Hypothalamus (tissue), 51 donors: ENCODE data around the gene EZH1.

Source experiments
- DNase-seq, 51 donors: peaks; one replicate each; lab custom pipeline; 2025; lab: John Stamatoyannopoulos, UW

EZH1 gene

DNA sequence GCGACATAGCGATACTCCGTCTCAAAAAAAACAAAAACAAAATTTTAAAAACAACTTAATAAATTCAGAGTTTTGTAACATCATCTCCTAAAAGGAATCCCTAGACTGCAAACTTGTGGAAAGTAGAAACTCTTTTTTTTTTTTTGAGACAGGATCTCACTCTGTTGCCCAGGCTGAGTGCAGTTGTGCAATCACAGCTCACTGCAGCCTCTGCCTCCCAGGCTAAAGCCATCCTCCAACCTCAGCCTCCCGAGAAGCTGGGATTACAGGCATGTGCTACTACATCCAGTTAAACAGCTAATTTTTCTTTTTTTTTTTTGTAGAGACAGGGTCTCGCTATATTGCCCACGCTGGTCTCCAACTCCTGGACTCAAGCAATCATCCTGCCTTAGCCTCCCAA is 19.7 kb downstream of the EZH1 start:
- no peak for DNase-seq

DNA sequence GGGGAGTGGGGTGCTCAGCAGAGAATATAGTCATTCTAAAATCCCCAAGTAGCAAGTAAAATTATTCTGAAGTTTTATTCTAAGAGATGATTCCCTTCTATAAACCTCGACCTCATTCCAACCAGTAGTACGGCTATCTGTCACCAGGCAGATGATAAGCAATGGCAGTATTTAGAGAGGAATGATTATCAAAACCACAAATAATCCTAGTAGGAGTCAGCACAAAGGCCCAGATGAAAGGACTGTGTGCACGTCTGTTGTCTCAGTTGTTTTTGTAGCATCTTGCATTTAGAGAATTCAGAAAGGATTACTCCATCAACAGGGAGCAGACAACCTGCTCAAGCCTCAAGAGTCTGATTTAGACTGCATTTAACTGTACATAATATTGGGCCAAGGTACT is 21.2 kb downstream of the EZH1 start:
- no peak for DNase-seq

GRCh38 chr17:42720996-42721583 is 23.8 kb downstream of the EZH1 start:
- DNase-seq = peak in 11 of 51 donors; percentile 8 to 72 (median 21)

DNA sequence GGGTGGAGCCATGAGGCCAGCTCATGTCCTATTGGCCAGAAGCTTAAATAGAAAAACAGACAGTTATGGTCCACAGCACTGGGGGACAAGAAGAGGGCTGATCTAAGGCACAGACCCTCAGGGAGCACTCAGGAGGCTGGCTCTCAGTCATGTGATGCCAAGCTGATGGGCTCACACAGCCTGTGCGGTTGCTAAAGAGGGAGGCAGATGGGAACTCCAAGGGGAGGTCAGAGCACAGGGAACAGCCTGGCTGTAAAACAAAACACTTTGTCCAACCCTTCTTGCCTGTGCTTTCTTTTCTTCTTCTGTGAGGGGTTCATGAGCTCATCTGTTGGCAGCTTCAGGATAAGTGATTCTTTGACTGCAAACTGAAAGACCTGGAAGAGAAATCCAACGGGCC is 35.3 kb downstream of the EZH1 start:
- peak in 2 of 51 donors; percentile 26 to 50 for DNase-seq

GRCh38 chr17:42708588-42708987 is 36.3 kb downstream of the EZH1 start:
- no peak for DNase-seq

DNA sequence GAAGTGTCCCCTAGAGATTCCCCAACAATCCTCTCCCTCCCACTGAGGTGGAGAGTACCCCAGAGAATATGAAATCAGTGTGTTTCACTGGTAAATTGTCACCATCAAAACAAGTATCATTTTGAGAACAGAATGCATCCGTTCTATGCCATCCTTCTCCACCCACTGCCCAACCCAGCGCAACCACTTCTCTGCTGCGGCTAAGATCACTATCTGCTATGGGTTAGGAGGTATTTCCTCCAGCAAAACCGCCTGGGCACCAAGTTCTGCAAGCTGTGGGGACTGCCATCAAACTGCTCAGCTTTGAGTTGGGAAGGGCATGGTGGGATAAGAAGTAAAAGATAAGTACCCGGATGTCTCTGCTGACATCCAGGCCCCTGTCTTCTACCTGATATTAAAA is 38.1 kb downstream of the EZH1 start:
- DNase-seq = no peak

- no peak for DNase-seq
Measured at GRCh38 chr17:42704837-42705494, 39.9 kb downstream of the EZH1 start.

- DNase-seq = no peak
Measured at GRCh38 chr17:42704490-42704836, 40.4 kb downstream of the EZH1 start.

DNA sequence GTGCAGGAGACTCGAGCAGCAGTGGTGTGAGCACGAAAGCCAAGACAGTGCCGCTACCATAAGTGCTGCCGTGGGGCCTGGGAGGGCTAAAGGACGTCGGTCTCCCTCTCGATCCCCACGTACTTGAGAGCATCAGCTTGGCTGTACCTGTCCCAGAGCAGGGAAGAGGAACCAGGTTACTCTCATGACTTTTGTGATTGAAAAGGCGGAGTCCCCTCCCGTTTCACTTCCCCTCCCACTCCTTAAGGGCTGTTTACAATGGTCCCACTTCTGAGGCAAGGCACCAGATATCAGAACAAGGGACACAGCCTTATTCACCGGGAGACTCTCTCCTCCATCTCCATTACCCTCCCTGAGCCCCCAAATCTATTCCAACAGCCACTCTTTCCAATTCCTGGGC is 42.4 kb downstream of the EZH1 start:
- DNase-seq = no peak

DNA sequence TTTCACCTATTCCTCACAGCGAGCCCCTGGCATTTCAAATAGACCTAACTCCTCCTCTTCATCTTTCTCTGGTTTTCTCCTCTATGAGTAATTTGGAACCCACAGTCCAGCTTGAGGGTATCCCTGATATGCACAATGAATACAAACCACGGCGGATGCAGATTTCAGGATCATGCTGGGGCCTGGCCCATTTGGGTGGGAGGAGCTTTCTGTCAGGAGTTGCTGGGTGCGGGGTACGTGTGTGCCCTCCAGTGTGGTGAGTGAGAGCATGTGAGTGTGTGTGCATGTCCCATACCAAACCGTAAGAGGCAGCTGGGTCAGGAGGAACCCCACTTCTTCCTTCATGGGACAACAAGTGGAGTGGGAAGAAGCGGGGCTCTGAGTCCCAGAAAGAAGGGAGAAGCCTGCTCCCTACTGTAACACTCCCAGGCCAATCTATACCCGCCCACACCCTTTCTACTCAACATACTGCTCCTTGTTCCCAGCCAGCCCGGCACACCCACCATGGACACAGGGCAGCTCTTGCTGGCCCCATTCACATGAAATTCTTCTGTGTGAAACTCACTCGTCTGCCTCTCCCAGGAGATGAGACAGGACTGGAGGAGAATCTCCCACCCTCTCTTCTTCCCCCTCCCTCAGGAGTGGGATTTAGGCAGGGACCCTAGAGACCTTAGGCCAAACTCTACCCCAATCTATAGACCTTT is 44.1 kb downstream of the EZH1 start:
- no peak for DNase-seq

DNA sequence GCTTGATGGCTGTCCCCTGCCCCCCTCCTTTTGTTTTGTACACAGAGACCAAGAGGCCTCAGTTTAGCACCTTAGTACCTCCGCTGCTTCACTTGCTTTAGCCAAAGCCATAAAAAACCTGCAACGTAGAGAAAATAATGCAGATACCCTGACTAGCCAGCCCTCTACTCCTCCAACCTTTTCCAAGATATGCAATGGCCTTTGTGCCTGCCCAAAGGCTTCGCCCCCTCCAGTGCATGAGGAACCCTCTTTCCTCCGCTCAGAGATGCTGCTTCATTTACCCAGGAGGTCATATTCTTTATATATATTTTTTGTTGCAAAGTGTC is 45.5 kb downstream of the EZH1 start:
- no peak for DNase-seq

DNA sequence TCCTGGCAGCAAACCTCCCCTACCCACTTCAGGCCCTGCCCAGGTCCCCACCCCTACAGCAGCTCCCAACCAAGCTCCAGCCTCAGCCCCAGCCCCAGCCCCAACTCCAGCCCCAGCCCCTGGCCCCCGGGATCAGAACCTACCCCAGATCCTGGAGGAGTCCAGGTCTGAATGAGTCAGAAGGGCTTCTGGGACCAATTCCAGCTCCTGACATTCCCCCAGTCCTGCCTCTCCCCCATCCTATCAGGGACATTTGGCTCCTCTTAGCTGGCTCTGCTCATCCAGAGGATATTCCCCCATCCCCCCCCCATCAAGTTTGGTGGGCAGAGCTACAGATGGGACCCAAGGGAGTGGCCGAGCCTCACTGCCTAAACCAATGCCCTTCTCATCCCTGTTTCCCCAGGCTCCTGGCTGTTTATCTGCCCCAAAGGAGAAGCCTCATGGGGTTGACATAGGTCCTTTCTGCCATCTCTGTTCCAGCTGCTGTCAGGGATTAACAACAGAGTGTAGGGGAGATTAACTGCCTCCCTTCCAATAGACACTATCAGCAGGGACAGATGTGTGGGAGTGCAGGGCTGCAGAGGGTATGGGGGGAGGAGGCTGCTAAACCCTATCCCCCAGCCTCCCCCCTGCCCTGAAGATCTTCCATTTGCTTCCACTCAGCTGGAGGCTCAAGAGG is 46.0 kb downstream of the EZH1 start:
- peak in 2 of 51 donors; percentile 29 to 31 for DNase-seq

DNA sequence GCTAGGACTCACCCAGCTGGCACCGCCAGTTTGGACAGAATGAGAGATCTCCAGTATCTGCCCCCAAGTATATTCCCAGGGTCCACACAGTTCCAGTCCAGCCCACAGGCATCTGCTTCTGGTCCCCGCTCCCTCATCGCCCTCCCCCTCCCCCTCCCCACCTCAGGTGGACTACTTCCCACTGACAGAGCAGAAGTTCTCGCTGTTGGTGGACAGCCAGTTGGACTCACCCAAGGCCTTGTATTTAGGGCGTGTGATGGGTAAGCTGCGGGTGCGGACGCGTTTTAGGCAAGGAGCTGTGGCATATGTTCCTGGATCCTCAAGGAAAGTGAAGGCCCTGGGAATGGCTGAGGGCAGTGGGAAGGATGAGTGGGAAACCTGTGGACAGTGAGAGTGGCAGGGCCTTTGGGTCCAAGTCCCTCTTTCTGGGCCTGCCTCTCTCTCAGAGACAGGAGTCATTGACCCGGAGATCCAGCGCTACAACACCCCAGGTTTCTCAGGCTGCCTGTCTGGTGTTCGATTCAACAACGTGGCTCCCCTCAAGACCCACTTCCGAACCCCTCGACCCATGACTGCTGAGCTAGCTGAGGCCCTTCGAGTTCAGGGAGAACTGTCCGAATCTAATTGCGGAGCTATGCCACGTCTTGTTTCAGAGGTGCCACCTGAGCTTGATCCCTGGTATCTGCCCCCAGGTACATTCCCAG is 47.6 kb downstream of the EZH1 start:
- no peak for DNase-seq

DNA sequence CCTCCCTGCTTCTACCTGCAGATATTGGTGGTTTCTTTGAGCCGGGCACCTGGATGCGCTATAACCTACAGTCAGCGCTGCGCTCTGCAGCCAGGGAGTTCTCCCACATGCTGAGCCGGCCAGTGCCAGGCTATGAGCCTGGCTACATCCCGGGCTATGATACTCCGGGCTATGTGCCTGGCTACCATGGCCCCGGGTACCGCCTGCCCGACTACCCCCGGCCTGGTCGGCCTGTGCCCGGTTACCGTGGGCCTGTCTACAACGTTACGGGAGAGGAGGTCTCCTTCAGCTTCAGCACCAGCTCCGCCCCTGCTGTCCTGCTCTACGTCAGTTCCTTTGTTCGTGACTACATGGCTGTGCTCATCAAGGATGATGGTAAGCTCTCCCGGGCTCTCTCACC is 49.3 kb downstream of the EZH1 start:
- no peak for DNase-seq

GRCh38 chr17:42694524-42694923 is 50.3 kb downstream of the EZH1 start:
- no peak for DNase-seq

DNA sequence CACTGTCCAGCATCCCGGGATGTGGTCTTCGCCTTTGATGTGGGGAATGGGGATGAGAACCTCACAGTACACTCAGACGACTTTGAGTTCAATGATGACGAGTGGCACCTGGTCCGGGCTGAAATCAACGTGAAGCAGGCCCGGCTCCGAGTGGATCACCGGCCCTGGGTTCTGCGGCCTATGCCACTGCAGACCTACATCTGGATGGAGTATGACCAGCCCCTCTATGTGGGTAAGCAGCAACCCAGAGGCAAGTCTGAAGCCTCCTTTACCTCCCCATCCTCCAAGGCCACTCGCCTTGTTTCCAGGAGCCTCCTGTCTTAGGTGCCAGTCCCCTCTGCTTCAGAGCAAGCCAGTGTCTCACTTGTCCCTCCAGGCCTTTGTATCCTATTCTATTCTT is 52.4 kb downstream of the EZH1 start:
- DNase-seq = no peak

GRCh38 chr17:42691021-42691545 is 53.8 kb downstream of the EZH1 start:
- DNase-seq = no peak

DNA sequence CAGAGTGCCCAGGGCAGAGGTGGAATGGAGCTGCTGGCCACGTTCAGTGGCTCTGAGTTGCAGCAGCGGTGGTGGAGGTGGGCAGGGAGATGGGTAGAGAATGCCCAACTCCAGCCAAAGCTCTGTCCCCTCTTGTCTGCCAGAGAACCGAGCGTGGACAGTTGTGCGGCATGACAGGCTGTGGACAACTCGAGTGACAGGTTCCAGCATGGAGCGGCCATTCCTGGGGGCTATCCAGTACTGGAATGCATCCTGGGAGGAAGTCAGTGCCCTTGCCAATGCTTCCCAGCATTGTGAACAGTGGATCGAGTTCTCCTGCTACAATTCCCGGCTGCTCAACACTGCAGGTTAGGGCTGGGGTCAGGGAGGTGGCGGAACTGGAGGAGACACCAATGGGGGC is 54.2 kb downstream of the EZH1 start:
- DNase-seq = no peak

DNA sequence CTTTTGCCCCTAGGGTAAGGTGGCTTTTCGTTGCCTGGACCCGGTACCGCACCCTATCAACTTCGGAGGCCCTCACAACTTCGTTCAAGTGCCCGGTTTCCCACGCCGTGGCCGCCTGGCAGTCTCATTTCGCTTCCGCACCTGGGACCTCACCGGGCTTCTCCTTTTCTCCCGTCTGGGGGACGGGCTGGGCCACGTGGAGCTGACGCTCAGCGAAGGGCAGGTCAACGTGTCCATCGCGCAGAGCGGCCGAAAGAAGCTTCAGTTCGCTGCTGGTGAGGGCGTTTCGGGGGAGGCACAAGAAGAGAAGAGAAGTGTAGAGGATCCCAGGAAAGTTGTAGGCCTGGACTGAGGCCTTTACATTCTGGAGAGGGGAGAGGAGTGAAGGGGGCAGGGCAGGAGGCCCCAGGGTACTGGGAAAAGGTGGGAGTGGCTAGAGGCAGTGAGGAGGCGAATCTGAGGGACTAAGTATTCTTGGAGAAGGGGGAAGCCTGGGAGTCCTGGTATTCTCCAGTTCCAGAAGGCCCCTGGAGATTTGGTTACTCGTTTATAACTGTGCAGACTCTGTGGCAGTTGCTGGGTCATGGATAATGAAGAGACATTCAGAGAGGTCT is 57.0 kb downstream of the EZH1 start:
- no peak for DNase-seq

DNA sequence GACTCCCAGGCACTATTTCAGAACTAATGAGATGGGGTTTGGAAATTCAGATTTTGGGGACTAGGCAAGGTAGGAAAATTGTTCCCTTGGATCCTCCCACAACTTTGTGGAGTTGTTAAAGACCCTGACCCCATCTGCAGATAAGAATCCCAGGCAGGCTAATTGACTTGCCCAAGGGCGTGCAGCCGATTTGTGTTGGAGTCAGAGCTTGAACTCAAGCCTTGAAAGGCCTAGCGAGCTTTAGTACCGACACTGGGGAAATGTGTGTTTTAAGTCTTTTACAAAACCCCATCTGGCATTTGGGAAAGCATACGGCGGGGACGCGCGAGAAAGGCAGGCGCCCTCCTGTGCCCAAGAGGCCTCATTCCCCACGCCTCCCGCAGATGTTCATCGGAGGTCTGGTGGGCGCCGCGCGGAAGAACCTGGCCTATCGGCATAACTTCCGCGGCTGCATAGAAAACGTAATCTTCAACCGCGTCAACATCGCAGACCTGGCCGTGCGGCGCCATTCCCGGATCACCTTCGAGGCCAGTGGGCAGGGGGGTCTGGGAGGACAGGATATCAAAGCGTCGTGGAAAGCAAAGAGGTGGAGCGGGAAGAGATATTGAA is 58.2 kb downstream of the EZH1 start:
- DNase-seq = no peak
